GM12873 (cell line): ENCODE data around the gene BIVM.

Experiments
- CTCF ChIP-seq: IDR thresholded peaks from 2 replicates; pipeline ENCODE4 v1.5.1; 2012; ENCODE audit warnings: low read depth, mild to moderate bottlenecking, moderate library complexity, low read length, control low read depth; ENCODE audit not compliant: insufficient read depth; ENCODE audit errors: missing control alignments

Gene BIVM

DNA sequence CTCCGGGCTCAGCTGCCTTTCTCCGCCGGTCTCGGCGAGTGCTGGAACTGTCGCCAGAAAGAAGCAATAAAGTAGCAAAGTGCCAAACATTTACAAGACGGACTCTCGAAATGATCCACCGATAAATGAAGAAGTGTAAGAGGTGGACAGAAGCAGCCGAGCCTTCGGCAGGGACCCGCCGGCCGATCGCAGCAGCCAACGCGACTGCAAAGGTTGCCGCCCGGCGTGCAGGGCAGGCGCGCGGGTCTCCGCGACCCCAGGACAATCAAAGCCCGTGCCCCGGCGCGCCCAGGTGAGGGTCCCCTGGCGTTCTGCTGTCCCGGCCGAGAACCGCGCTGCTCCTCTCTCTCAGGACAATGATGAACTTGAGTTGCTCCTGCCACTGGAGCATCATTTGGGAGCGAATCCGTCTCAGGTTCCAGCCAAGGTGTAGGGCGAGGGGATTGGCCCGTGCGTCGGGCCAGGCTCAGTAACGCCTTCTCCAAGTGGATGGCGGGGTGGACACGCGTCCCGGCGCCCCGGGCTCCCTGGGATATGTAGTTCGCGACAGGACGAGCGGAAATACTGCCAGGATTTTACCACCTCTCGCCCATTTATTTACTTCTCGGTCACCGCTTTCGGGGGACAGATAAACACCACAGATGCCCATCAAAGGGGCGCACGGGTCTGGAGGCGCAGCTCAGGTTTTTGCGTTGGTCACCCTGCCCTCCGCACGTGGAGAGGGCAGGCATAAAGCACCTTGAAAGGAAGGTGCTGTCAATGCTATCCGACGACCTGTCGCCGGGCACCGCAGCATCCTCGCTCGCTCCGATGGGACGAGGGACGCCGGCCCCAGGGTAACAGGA is at the start of gene BIVM, which contains the start of gene POGLUT2:
Gene BIVM (plus strand): TSS at position 539 of the 845 bp plus-strand sequence. CDS start 8,149 bp downstream, outside the sequence.
Gene POGLUT2 (minus strand): TSS at position 396 of the 845 bp plus-strand sequence. CDS start 306 bp downstream, at position 90.
- no peak for TF ChIP-seq CTCF

GRCh38 chr13:102751886-102752285 is 47.0 kb upstream of the BIVM start:
- no peak for TF ChIP-seq CTCF

DNA sequence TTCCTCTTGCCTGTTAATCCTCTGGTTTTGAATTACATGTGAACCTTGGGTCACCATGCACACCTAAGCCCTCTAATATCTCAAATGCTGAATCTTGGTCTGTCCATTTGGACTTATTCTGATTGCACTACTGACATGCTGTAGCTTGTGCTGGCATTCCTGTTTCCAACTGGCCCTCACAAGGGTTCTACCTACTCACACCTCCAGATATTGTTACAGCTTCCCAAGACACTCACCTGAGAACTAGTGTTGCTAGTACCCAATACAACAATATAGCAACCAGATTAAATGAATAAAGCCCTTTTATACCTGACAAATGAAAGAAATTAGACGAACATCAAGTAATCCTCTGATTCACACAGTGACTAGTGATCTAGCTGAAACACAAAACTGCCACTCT is 41.9 kb upstream of the BIVM start:
- TF ChIP-seq CTCF = no peak

- no peak for TF ChIP-seq CTCF
Observed at GRCh38 chr13:102758842-102759241, 40.1 kb upstream of the BIVM start.

DNA sequence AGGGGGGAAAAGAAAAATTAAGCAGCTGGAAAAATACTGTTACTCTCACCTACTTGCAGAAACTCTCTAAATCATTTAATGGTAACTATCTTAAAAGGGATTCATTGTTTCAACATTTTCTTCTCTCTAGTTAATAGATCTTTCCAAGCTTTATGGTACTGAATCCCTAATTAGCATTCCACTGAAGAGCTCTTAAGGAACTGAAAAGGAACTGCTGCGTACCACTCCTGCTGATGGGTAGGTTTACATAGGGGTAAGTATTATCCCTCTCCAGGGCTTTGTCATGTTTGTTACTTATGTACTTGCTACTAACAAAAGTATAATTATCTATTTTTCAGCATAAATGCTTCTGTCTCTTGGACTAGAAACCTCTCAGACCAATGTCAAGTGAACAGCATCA is 37.8 kb upstream of the BIVM start:
- TF ChIP-seq CTCF = no peak

- TF ChIP-seq CTCF = no peak
Observed at GRCh38 chr13:102763741-102764140, 35.2 kb upstream of the BIVM start.

GRCh38 chr13:102768909-102769308 is 30.0 kb upstream of the BIVM start:
- TF ChIP-seq CTCF = no peak
